Ovary (tissue), 9 donors: ENCODE results near the gene ZBTB26. TPM values are rescaled to one million over a fixed set of nuclear protein-coding genes. Genes with fewer than 3 reads are reported as not detected.

ENCODE experiments used
- DNase-seq, 5 donors: peaks; one replicate each; pipeline ENCODE4 v3.0.0-alpha.2; 2019 to 2020
- H3K27ac ChIP-seq, 2 donors: fragments of 200-600 bp; one replicate each; pipeline versions ENCODE4 v1.5.1 to v1.8.0; 2019 to 2022
- H3K27me3 ChIP-seq: fragments of 200-600 bp; one replicate; pipeline ENCODE4 v1.8.0; 2022
- H3K36me3 ChIP-seq: fragments of 200-600 bp; sonication (generic); one replicate; pipeline ENCODE4 v1.5.1; 2019
- H3K4me1 ChIP-seq: one replicate; pipeline ENCODE4 v1.8.1; 2013; ENCODE audit warnings: mild to moderate bottlenecking, moderate library complexity; ENCODE audit not compliant: insufficient read depth
- H3K4me3 ChIP-seq: fragments of 200-600 bp; sonication (generic); one replicate; pipeline ENCODE4 v1.5.1; 2017
- H3K9me3 ChIP-seq, 2 donors: fragments of 200-600 bp in 1 of 2; sonication (generic) in 1 of 2; one replicate each; pipeline versions ENCODE4 v1.5.1 to v1.8.1; 2013 to 2019; ENCODE audit warnings: mild to moderate bottlenecking in 1 of 2, moderate library complexity in 1 of 2
- EP300 ChIP-seq: sonication (generic); formaldehyde crosslinking; IDR thresholded peaks from one replicate; pipeline ENCODE4 v1.6.1; 2017; ENCODE audit warnings: antibody characterized with exemption
- POLR2A ChIP-seq: fragments of 450-650 bp; IDR thresholded peaks from one replicate; pipeline ENCODE4 v1.6.1; 2017; ENCODE audit warnings: antibody characterized with exemption, mild to moderate bottlenecking, moderate library complexity
- WGBS, 3 donors: extraction: QIAGEN DNeasy Blood & Tissue Kit in 1 of 3; methylation state at CpG; one replicate each; pipeline versions ENCODE4 v1.1.5 to v1.1.7; 2013 to 2017; 5-methylcytosine and 5-hydroxymethylcytosine counted together
- intact Hi-C, 4 donors: fragments of 100-400 bp; cut with DNase I; formaldehyde crosslinking; loops; one replicate each; pipeline versions ENCODE4 v1.11.0 to v1.15.1; 2022 to 2023
- polyA plus RNA-seq, 2 donors: library from polyadenylated mRNA; stranded (reverse); fragments of 200-250 nt in 1 of 2; fragments of 350-450 nt in 1 of 2; fragmentation: Illumina TruSeq in 1 of 2; extraction: RNeasy Lipid Tissue Mini Kit (QIAGEN cat#74804) in 1 of 2; gene quantifications; one replicate each; pipeline ENCODE4 v1.2.3, GENCODE V29; 2013 to 2014
- total RNA-seq, 7 donors: library from RNA; depleted of rRNA in 2 of 7; stranded (reverse); fragments of >200 nt in 2 of 7; fragmentation: NEBNext Ultra II Directional in 3 of 7; extraction: Animal tissue kit (Norgen Biotek cat#: 25700) in 3 of 7; gene quantifications; one replicate each; pipeline versions ENCODE4 v1.1.0 to v1.2.4, GENCODE V29; 2016 to 2023
- TF ChIP-seq, protein P1 (sequence below), 3 donors: fragments of 450-650 bp in 2 of 3; fragments of 200-600 bp in 1 of 3; IDR thresholded peaks; one replicate each; pipeline versions ENCODE4 v1.5.1 to v1.8.0; 2016 to 2022; ENCODE audit warnings: antibody characterized with exemption in 3 of 3, mild to moderate bottlenecking in 1 of 3
- donor health status: DM: no; HTN: no; CAD: no; lungs with moderate emphysema.
- donor health status: DM: no; HTN: no; CAD: no.
- donor health status: Bipolar disorder and iron deficiency.
- donor health status: DM: yes; HTN: yes; CAD: no.
- donor health status: DM: no; HTN: no; CAD: no.
- donor health status: DM: yes; HTN: yes; CAD: no.

Gene ZBTB26
- total and polyA plus RNA-seq, 9 donors, result 6.0 to 15.4 (median 11.2) TPM

DNA sequence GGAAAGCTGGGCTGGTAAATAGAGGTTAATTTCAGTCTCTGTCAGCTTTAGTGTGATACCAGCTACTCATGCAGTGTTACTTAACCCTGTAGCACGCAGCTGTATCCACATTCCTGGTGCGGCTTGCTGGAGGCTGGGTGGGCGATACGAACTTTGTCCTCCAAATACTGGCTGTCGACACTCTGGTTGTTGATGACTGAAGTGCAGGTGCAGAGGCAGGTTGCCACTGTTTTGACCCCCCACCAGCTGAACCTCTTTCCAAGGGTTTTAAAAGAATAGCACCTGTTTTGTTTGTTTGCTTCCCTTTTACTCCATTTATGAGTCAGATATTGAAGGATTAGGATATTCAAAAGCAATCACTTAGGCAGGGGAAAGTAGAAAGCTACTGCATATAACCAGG lies 5.2 kb upstream of the ZBTB26 start:
- no peak for TF ChIP-seq POLR2A
- TF ChIP-seq, protein P1, sequence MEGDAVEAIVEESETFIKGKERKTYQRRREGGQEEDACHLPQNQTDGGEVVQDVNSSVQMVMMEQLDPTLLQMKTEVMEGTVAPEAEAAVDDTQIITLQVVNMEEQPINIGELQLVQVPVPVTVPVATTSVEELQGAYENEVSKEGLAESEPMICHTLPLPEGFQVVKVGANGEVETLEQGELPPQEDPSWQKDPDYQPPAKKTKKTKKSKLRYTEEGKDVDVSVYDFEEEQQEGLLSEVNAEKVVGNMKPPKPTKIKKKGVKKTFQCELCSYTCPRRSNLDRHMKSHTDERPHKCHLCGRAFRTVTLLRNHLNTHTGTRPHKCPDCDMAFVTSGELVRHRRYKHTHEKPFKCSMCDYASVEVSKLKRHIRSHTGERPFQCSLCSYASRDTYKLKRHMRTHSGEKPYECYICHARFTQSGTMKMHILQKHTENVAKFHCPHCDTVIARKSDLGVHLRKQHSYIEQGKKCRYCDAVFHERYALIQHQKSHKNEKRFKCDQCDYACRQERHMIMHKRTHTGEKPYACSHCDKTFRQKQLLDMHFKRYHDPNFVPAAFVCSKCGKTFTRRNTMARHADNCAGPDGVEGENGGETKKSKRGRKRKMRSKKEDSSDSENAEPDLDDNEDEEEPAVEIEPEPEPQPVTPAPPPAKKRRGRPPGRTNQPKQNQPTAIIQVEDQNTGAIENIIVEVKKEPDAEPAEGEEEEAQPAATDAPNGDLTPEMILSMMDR (IDR thresholded peaks at IDR 0.05), result no peak
- TF ChIP-seq EP300, result no peak
- no peak for DNase-seq
- Histone ChIP-seq H3K27me3 (no peaks in the 10 kb centered on the region), H3K9me3 (no peaks in the 10 kb centered on the region), H3K4me3 (no peak overlapping the region), H3K27ac (no peak overlapping the region), H3K4me1 (peaks cover 4% of the 10 kb centered on the region), H3K36me3 (no peaks in the 10 kb centered on the region)
- WGBS, 3 donors, result 91 to 94% (median 93%) methylated on average over 5 of the region's 5 CpGs
- intact Hi-C loops, result no loop called here

DNA sequence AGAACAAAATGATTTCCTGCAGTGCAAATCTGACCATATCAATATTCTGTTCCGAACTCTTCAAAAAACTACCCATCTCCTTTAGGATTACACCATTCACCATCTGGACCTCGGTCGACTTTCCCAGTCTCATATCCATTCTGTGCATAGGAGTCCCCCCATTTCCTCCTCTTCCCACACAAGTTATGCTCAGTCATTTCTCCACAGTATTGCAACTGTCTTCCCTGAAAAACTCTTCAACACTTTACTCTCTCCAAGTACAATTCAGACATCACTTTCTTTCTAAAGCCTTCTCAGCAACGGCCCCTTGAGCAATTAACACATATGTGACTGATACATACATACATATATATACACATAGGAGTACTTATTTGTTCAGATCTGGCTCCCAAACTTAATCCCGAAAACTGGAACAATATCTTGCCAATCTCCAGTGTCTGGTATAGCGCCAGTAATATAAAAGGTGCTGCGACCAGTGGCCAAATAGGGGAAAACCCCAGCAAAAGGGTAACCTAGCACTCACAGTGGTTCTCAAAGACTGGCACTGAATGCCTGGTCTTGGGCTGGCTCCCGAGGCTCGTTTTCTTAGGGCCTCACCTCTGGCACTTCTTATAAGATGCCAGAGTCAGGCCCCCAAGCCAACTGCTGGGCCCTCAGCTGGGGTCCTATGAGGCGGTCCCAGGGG lies 629 bp downstream of the ZBTB26 start:
- Histone ChIP-seq H3K36me3 (no peaks in the 10 kb centered on the region), H3K27me3 (no peaks in the 10 kb centered on the region), H3K27ac (peak overlapping the region; percentile 11 to 65), H3K4me3 (peak overlapping the region; percentile 90), H3K9me3 (no peaks in the 10 kb centered on the region), H3K4me1 (peaks cover 7% of the 10 kb centered on the region)
- intact Hi-C loops, result no loop called here
- 16 to 23% (median 17%) methylated on average over 10 of the region's 10 CpGs for WGBS, 3 donors
- DNase-seq, result no peak
- no peak for TF ChIP-seq EP300
- TF ChIP-seq, protein P1 (IDR thresholded peaks at IDR 0.05), result no peak
- no peak for TF ChIP-seq POLR2A

DNA sequence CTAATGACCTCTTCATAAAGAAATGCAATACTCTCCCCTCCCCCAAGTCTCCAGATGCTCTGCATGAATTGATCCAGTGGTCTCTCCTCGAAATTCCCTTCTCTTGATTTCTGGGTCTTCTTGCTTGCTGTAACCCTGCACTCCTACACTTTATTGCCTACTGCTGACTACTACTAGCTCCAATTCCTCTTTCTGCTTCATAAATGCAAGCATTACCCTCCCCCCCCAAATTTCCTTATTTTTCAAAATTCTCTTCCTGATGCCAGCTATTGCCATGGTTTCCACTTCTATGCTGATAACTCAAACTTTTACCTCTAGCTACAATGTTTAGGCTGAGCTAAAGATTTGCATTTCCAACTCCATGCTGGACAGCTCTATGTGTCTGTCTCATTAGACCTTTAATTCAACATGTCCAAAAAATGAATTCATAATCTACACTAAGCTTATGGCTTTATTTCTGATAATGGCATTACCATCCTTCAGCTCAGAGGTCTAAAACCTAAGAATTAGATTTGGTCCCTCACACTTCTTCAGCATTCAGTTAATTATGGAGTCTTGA lies 1.4 kb downstream of the ZBTB26 start:
- TF ChIP-seq, protein P1 (IDR thresholded peaks at IDR 0.05), result no peak
- TF ChIP-seq EP300 (no peak), POLR2A (no peak)
- peaks cover 7% of the 10 kb centered on the region for H3K4me1 ChIP-seq
- DNase-seq, result no peak
- no peaks in the 10 kb centered on the region for H3K27me3 ChIP-seq
- no peak overlapping the region for H3K27ac ChIP-seq
- WGBS, 3 donors, result 77 to 79% (median 79%) methylated on average over 1 of the region's 1 CpG
- no peaks in the 10 kb centered on the region for H3K36me3 ChIP-seq
- no peaks in the 10 kb centered on the region for H3K9me3 ChIP-seq
- no peak overlapping the region for H3K4me3 ChIP-seq
- intact Hi-C loops, result no loop called here

DNA sequence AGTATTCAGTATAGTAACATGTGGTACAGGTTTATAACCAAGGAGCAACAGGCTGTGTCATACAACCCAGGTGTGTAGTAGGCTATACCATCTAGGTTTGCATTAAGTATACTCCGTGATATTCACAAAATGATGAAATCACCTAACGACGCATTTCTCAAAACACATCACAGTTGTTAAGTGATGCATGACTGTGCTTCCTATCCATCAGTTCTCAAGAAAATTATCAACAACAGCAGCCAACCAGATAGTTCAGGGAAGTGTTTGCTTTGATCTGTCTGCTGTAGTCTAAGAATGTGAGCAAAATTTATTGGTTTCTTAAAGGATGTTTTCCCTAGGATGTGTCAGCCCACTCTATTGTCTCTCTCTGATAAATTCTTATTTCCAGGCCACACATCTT lies 7.4 kb downstream of the ZBTB26 start:
- intact Hi-C loops, result no loop called here
- no peaks in the 10 kb centered on the region for H3K9me3 ChIP-seq
- no peak for DNase-seq
- no peaks in the 10 kb centered on the region for H3K4me1 ChIP-seq
- WGBS, 3 donors, result 86 to 87% (median 86%) methylated on average over 3 of the region's 3 CpGs
- TF ChIP-seq POLR2A, result no peak
- TF ChIP-seq EP300, result no peak
- TF ChIP-seq, protein P1 (IDR thresholded peaks at IDR 0.05), result no peak
- H3K27ac ChIP-seq, result no peak overlapping the region
- H3K36me3 ChIP-seq, result no peaks in the 10 kb centered on the region
- no peaks in the 10 kb centered on the region for H3K27me3 ChIP-seq
- no peak overlapping the region for H3K4me3 ChIP-seq
